Activated CD4-positive, CD25-positive, alpha-beta regulatory T cell treated with anti-CD3 and anti-CD28 coated beads, Interleukin-2, amount 50 U/mL, for 24 hours (primary cell): Measurements from ENCODE around the gene IBTK.
"Not testable (repeated sequence)": the region's sequence is repeated elsewhere in the genome, so short reads cannot be mapped to it uniquely, and the experiment has no call there.

ENCODE experiments used
- ATAC-seq, 2 donors: fragments of 150-1000 bp; cut with Tn5 transposase; one replicate each; pipeline ENCODE4 v1.10.0; 2021; ENCODE audit warnings: mild to moderate bottlenecking in 1 of 2, moderate library complexity in 1 of 2

Gene IBTK

GRCh38 chr6:82246802-82247504 is 591 bp downstream of the IBTK start:
- ATAC-seq: peak; percentile 19 to 22

- no peak for ATAC-seq
Measured at GRCh38 chr6:82246370-82246769, 1.2 kb downstream of the IBTK start.

- ATAC-seq: no peak
Measured at GRCh38 chr6:82245376-82245775, 2.2 kb downstream of the IBTK start.

GRCh38 chr6:82243884-82244283 is 3.7 kb downstream of the IBTK start:
- ATAC-seq: no peak

GRCh38 chr6:82240186-82240585 is 7.4 kb downstream of the IBTK start:
- no peak for ATAC-seq

GRCh38 chr6:82239597-82239996 is 7.9 kb downstream of the IBTK start:
- no peak for ATAC-seq

- no peak for ATAC-seq
Measured at GRCh38 chr6:82237013-82237412, 10.5 kb downstream of the IBTK start.

- ATAC-seq: no peak
Measured at GRCh38 chr6:82227770-82228169, 19.8 kb downstream of the IBTK start.

- ATAC-seq: no peak
Measured at GRCh38 chr6:82220167-82220566, 27.4 kb downstream of the IBTK start.

- ATAC-seq: no peak
Measured at GRCh38 chr6:82217018-82217586, 30.4 kb downstream of the IBTK start.

GRCh38 chr6:82216549-82216948 is 31.0 kb downstream of the IBTK start:
- no peak for ATAC-seq

- no peak for ATAC-seq
Measured at GRCh38 chr6:82211326-82211725, 36.2 kb downstream of the IBTK start.

- ATAC-seq: peak in 1 of 2 donors; percentile 51
Measured at GRCh38 chr6:82208913-82209312, 38.6 kb downstream of the IBTK start.

- ATAC-seq: no peak
Measured at GRCh38 chr6:82205930-82206392, 41.6 kb downstream of the IBTK start.

GRCh38 chr6:82204020-82204419 is 43.5 kb downstream of the IBTK start:
- no peak for ATAC-seq

- no peak for ATAC-seq
Measured at GRCh38 chr6:82197784-82198183, 49.8 kb downstream of the IBTK start.

GRCh38 chr6:82197245-82197644 is 50.3 kb downstream of the IBTK start:
- ATAC-seq: not testable (repeated sequence)

GRCh38 chr6:82196161-82196560 is 51.4 kb downstream of the IBTK start:
- ATAC-seq: no peak

GRCh38 chr6:82195619-82196018 is 51.9 kb downstream of the IBTK start:
- ATAC-seq: no peak

GRCh38 chr6:82185948-82186535 is 61.5 kb downstream of the IBTK start:
- no peak for ATAC-seq

GRCh38 chr6:82183642-82184282 is 63.8 kb downstream of the IBTK start:
- ATAC-seq: no peak

- peak in 1 of 2 donors; percentile 33 for ATAC-seq
Measured at GRCh38 chr6:82182756-82183155, 64.8 kb downstream of the IBTK start.

- no peak for ATAC-seq
Measured at GRCh38 chr6:82179415-82179814, 68.1 kb downstream of the IBTK start.

- no peak for ATAC-seq
Measured at GRCh38 chr6:82178759-82179112, 68.8 kb downstream of the IBTK start.
